Amygdala (tissue), 56 donors: Measurements from ENCODE around the gene POM121.
A peak's percentile ranks its signal among the peaks of the same experiment; 100 is the strongest.
"Not testable (repeated sequence)": the region's sequence is repeated elsewhere in the genome, so short reads cannot be mapped to it uniquely, and the experiment has no call there.

Experiments
- DNase-seq, 56 donors: peaks; one replicate each; lab custom pipeline; 2025; lab: John Stamatoyannopoulos, UW

POM121 gene

GRCh38 chr7:72924733-72925545 lies at the start of gene POM121:
Gene POM121 (plus strand): TSS chr7:72925095. CDS start chr7:72925122, 27 bp downstream.
- DNase-seq = peak in 55 of 56 donors; percentile 17 to 88 (median 62)

- peak; percentile 5 to 89 (median 71) for DNase-seq
Observed at GRCh38 chr7:72879079-72879736, 45.7 kb upstream of the POM121 start.

GRCh38 chr7:72879737-72880215 lies 45.1 kb upstream of the POM121 start:
- DNase-seq = peak in 40 of 56 donors; percentile 2 to 50 (median 10)

GRCh38 chr7:72891750-72892149 lies 33.1 kb upstream of the POM121 start:
- DNase-seq = not testable (repeated sequence)

GRCh38 chr7:72904740-72905139 lies 20.2 kb upstream of the POM121 start:
- DNase-seq = not testable (repeated sequence)

- not testable (repeated sequence) for DNase-seq
Observed at GRCh38 chr7:72908422-72908821, 16.5 kb upstream of the POM121 start.

- not testable (repeated sequence) for DNase-seq
Observed at GRCh38 chr7:72911395-72911794, 13.5 kb upstream of the POM121 start.

- DNase-seq = not testable (repeated sequence)
Observed at GRCh38 chr7:72913750-72914149, 11.1 kb upstream of the POM121 start.

- peak in 16 of 56 donors; percentile 0 to 53 (median 8) for DNase-seq
Observed at GRCh38 chr7:72914756-72915525, 10.0 kb upstream of the POM121 start.

- DNase-seq = no peak
Observed at GRCh38 chr7:72919256-72919775, 5.6 kb upstream of the POM121 start.

GRCh38 chr7:72924386-72924732 lies 536 bp upstream of the POM121 start:
- no peak for DNase-seq

GRCh38 chr7:72925546-72926120 lies 738 bp downstream of the POM121 start:
- peak in 1 of 56 donors; percentile 33 for DNase-seq

GRCh38 chr7:72927791-72928190 lies 2.9 kb downstream of the POM121 start:
- not testable (repeated sequence) for DNase-seq

GRCh38 chr7:72928216-72928615 lies 3.3 kb downstream of the POM121 start:
- DNase-seq = not testable (repeated sequence)

- DNase-seq = not testable (repeated sequence)
Observed at GRCh38 chr7:72942022-72942705, 17.3 kb downstream of the POM121 start.

GRCh38 chr7:72942956-72943355 lies 18.1 kb downstream of the POM121 start:
- not testable (repeated sequence) for DNase-seq

- DNase-seq = not testable (repeated sequence)
Observed at GRCh38 chr7:72944937-72945336, 20.0 kb downstream of the POM121 start.

- DNase-seq = not testable (repeated sequence)
Observed at GRCh38 chr7:72945597-72945996, 20.7 kb downstream of the POM121 start.

GRCh38 chr7:72946130-72946745 lies 21.3 kb downstream of the POM121 start:
- DNase-seq = not testable (repeated sequence)
